ENCODE data around the gene SLC12A2.

The SLC12A2 gene

GRCh38 chr5:128123936-128124335, 40.4 kb downstream of the SLC12A2 start:
- peaks cover 0 to 2% of the 10 kb centered on the region in 2 experiments for H3K4me1 ChIP-seq (ENCODE audit: control insufficient read depth in 1 of 2, insufficient read depth in 2 of 2, low read length in 2 of 2)
- H3K79me2 ChIP-seq (ENCODE audit: control insufficient read depth, insufficient read depth, low read length, poor library complexity): no peaks in the 10 kb centered on the region
- H4K12ac ChIP-seq (ENCODE audit: low read depth, low read length): no peak overlapping the region
- no peak overlapping the region for H4K91ac ChIP-seq (ENCODE audit: low read depth, low read length)
- no peak overlapping the region for H3K23ac ChIP-seq (ENCODE audit: low read length)
- H3K36me3 ChIP-seq (ENCODE audit: control insufficient read depth in 1 of 2, insufficient read depth in 2 of 2, low read length in 2 of 2): no peaks in the 10 kb centered on the region
- no peak overlapping the region for H2BK12ac ChIP-seq (ENCODE audit: low read length)
- no peak overlapping the region for H3K4ac ChIP-seq (ENCODE audit: low read depth, low read length)
- H3K9ac ChIP-seq (ENCODE audit: low read length): no peak overlapping the region
- H3K14ac ChIP-seq (ENCODE audit: low read length): no peak overlapping the region
- WGBS (ENCODE audit: extremely low coverage, insufficient coverage, insufficient read length): no CpG with 5 or more reads among the region's 1 CpG
- H2BK120ac ChIP-seq (ENCODE audit: insufficient read depth, low read length, poor library complexity): no peak overlapping the region
- H3K4me3 ChIP-seq (ENCODE audit: low read depth, low read length): no peak overlapping the region
- no peak overlapping the region for H3K27ac ChIP-seq (ENCODE audit: low read depth, low read length)
- H4K8ac ChIP-seq (ENCODE audit: low read depth, low read length): no peak overlapping the region
- H3K27me3 ChIP-seq (ENCODE audit: insufficient read depth, low read length): no peaks in the 10 kb centered on the region
- H3K9me3 ChIP-seq (ENCODE audit: insufficient read depth, low read depth, low read length): no peaks in the 10 kb centered on the region
- H3K18ac ChIP-seq (ENCODE audit: low read length): no peak overlapping the region
- H2BK5ac ChIP-seq (ENCODE audit: low read depth, low read length, poor library complexity): no peak overlapping the region
- H2AK5ac ChIP-seq (ENCODE audit: low read length): no peak overlapping the region
- H2AFZ ChIP-seq (ENCODE audit: insufficient read depth, low read length, poor library complexity): no peak overlapping the region
- no peak for DNase-seq
- no peaks in the 10 kb centered on the region for H3K79me1 ChIP-seq (ENCODE audit: low read length)
- H3K4me2 ChIP-seq (ENCODE audit: low read length): no peak overlapping the region

- Histone ChIP-seq H3K4me3 (ENCODE audit: low read depth, low read length) (no peak overlapping the region), H3K4me1 (ENCODE audit: control insufficient read depth in 1 of 2, insufficient read depth in 2 of 2, low read length in 2 of 2) (peaks cover 0 to 2% of the 10 kb centered on the region in 2 experiments), H2AFZ (ENCODE audit: insufficient read depth, low read length, poor library complexity) (no peak overlapping the region), H3K27me3 (ENCODE audit: insufficient read depth, low read length) (no peaks in the 10 kb centered on the region), H2BK5ac (ENCODE audit: low read depth, low read length, poor library complexity) (no peak overlapping the region), H3K9ac (ENCODE audit: low read length) (no peak overlapping the region), H3K4ac (ENCODE audit: low read depth, low read length) (no peak overlapping the region), H3K79me2 (ENCODE audit: control insufficient read depth, insufficient read depth, low read length, poor library complexity) (no peaks in the 10 kb centered on the region), H4K8ac (ENCODE audit: low read depth, low read length) (no peak overlapping the region), H4K91ac (ENCODE audit: low read depth, low read length) (no peak overlapping the region), H3K4me2 (ENCODE audit: low read length) (no peak overlapping the region), H3K14ac (ENCODE audit: low read length) (no peak overlapping the region), H3K23ac (ENCODE audit: low read length) (no peak overlapping the region), H3K27ac (ENCODE audit: low read depth, low read length) (no peak overlapping the region), H4K12ac (ENCODE audit: low read depth, low read length) (no peak overlapping the region), H2AK5ac (ENCODE audit: low read length) (no peak overlapping the region), H2BK120ac (ENCODE audit: insufficient read depth, low read length, poor library complexity) (no peak overlapping the region), H3K36me3 (ENCODE audit: control insufficient read depth in 1 of 2, insufficient read depth in 2 of 2, low read length in 2 of 2) (no peaks in the 10 kb centered on the region), H3K18ac (ENCODE audit: low read length) (no peak overlapping the region), H2BK12ac (ENCODE audit: low read length) (no peak overlapping the region), H3K9me3 (ENCODE audit: insufficient read depth, low read depth, low read length) (no peaks in the 10 kb centered on the region), H3K79me1 (ENCODE audit: low read length) (no peaks in the 10 kb centered on the region)
- no CpG with 5 or more reads among the region's 2 CpGs for WGBS (ENCODE audit: extremely low coverage, insufficient coverage, insufficient read length)
- DNase-seq: no peak
These were observed 42.7 kb downstream of the SLC12A2 start for GRCh38 chr5:128126241-128126640.

GRCh38 chr5:128132499-128132898, 48.9 kb downstream of the SLC12A2 start:
- Histone ChIP-seq H4K8ac (ENCODE audit: low read depth, low read length) (no peak overlapping the region), H3K9me3 (ENCODE audit: insufficient read depth, low read depth, low read length) (no peaks in the 10 kb centered on the region), H3K4ac (ENCODE audit: low read depth, low read length) (no peak overlapping the region), H3K14ac (ENCODE audit: low read length) (no peak overlapping the region), H3K4me3 (ENCODE audit: low read depth, low read length) (no peak overlapping the region), H2AFZ (ENCODE audit: insufficient read depth, low read length, poor library complexity) (no peak overlapping the region), H3K9ac (ENCODE audit: low read length) (no peak overlapping the region), H3K18ac (ENCODE audit: low read length) (no peak overlapping the region), H2AK5ac (ENCODE audit: low read length) (no peak overlapping the region), H2BK120ac (ENCODE audit: insufficient read depth, low read length, poor library complexity) (no peak overlapping the region), H2BK5ac (ENCODE audit: low read depth, low read length, poor library complexity) (no peak overlapping the region), H3K23ac (ENCODE audit: low read length) (no peak overlapping the region), H3K27ac (ENCODE audit: low read depth, low read length) (no peak overlapping the region), H3K4me2 (ENCODE audit: low read length) (no peak overlapping the region), H3K36me3 (ENCODE audit: control insufficient read depth in 1 of 2, insufficient read depth in 2 of 2, low read length in 2 of 2) (no peaks in the 10 kb centered on the region), H3K4me1 (ENCODE audit: control insufficient read depth in 1 of 2, insufficient read depth in 2 of 2, low read length in 2 of 2) (no peaks in the 10 kb centered on the region), H4K91ac (ENCODE audit: low read depth, low read length) (no peak overlapping the region), H4K12ac (ENCODE audit: low read depth, low read length) (no peak overlapping the region), H3K79me2 (ENCODE audit: control insufficient read depth, insufficient read depth, low read length, poor library complexity) (no peaks in the 10 kb centered on the region), H3K79me1 (ENCODE audit: low read length) (no peaks in the 10 kb centered on the region), H3K27me3 (ENCODE audit: insufficient read depth, low read length) (no peaks in the 10 kb centered on the region), H2BK12ac (ENCODE audit: low read length) (no peak overlapping the region)
- no peak for DNase-seq
- no CpG with 5 or more reads among the region's 1 CpG for WGBS (ENCODE audit: extremely low coverage, insufficient coverage, insufficient read length)

- no peak overlapping the region for H2BK5ac ChIP-seq (ENCODE audit: low read depth, low read length, poor library complexity)
- no peak overlapping the region for H3K23ac ChIP-seq (ENCODE audit: low read length)
- H2BK120ac ChIP-seq (ENCODE audit: insufficient read depth, low read length, poor library complexity): no peak overlapping the region
- H4K91ac ChIP-seq (ENCODE audit: low read depth, low read length): no peak overlapping the region
- H3K27ac ChIP-seq (ENCODE audit: low read depth, low read length): no peak overlapping the region
- H4K12ac ChIP-seq (ENCODE audit: low read depth, low read length): no peak overlapping the region
- H3K14ac ChIP-seq (ENCODE audit: low read length): no peak overlapping the region
- no peaks in the 10 kb centered on the region for H3K27me3 ChIP-seq (ENCODE audit: insufficient read depth, low read length)
- no peak overlapping the region for H2AK5ac ChIP-seq (ENCODE audit: low read length)
- DNase-seq: no peak
- H3K4me1 ChIP-seq (ENCODE audit: control insufficient read depth in 1 of 2, insufficient read depth in 2 of 2, low read length in 2 of 2): no peaks in the 10 kb centered on the region
- H3K18ac ChIP-seq (ENCODE audit: low read length): no peak overlapping the region
- no peaks in the 10 kb centered on the region for H3K79me2 ChIP-seq (ENCODE audit: control insufficient read depth, insufficient read depth, low read length, poor library complexity)
- no peaks in the 10 kb centered on the region for H3K9me3 ChIP-seq (ENCODE audit: insufficient read depth, low read depth, low read length)
- H4K8ac ChIP-seq (ENCODE audit: low read depth, low read length): no peak overlapping the region
- H3K4ac ChIP-seq (ENCODE audit: low read depth, low read length): no peak overlapping the region
- H3K4me2 ChIP-seq (ENCODE audit: low read length): no peak overlapping the region
- no peak overlapping the region for H3K9ac ChIP-seq (ENCODE audit: low read length)
- no peaks in the 10 kb centered on the region for H3K79me1 ChIP-seq (ENCODE audit: low read length)
- peaks cover 0 to 2% of the 10 kb centered on the region in 2 experiments for H3K36me3 ChIP-seq (ENCODE audit: control insufficient read depth in 1 of 2, insufficient read depth in 2 of 2, low read length in 2 of 2)
- H3K4me3 ChIP-seq (ENCODE audit: low read depth, low read length): no peak overlapping the region
- H2BK12ac ChIP-seq (ENCODE audit: low read length): no peak overlapping the region
- H2AFZ ChIP-seq (ENCODE audit: insufficient read depth, low read length, poor library complexity): no peak overlapping the region
These were observed 51.7 kb downstream of the SLC12A2 start for GRCh38 chr5:128135286-128135685.
